ENCODE data around the gene SLC13A4.
A peak's percentile ranks its signal among the peaks of the same experiment; 100 is the strongest.

The SLC13A4 gene

GRCh38 chr7:135664046-135664589 lies 63.9 kb downstream of the SLC13A4 start:
- no peak for TF ChIP-seq CTCF (conservative IDR thresholded peaks at IDR 0.05)
- H3K27ac ChIP-seq: no peak overlapping the region

GRCh38 chr7:135662373-135663114 lies 65.4 kb downstream of the SLC13A4 start, which contains the start of gene STMP1:
STMP1 (plus strand) TSS chr7:135662514.
- peak within 1 kb of the TSS; percentile 90 for H3K27ac ChIP-seq
- TF ChIP-seq CTCF (conservative IDR thresholded peaks at IDR 0.05): peak; percentile 86

- TF ChIP-seq CTCF (conservative IDR thresholded peaks at IDR 0.05): no peak; the same call in 1 of the 2 replicates
- peak overlapping the region; percentile 90 for H3K27ac ChIP-seq
These were observed 65.9 kb downstream of the SLC13A4 start for GRCh38 chr7:135662123-135662372.

GRCh38 chr7:135661311-135662122 lies 66.5 kb downstream of the SLC13A4 start:
- peak overlapping the region; percentile 90 for H3K27ac ChIP-seq
- no peak for TF ChIP-seq CTCF (conservative IDR thresholded peaks at IDR 0.05)

GRCh38 chr7:135659159-135659846 lies 68.7 kb downstream of the SLC13A4 start:
- TF ChIP-seq CTCF (conservative IDR thresholded peaks at IDR 0.05): no peak

GRCh38 chr7:135658564-135658963 lies 69.4 kb downstream of the SLC13A4 start:
- no peak for TF ChIP-seq CTCF (conservative IDR thresholded peaks at IDR 0.05)
- no peak overlapping the region for H3K27ac ChIP-seq

More at GRCh38 chr7:135659159-135659846, 68.7 kb downstream of the SLC13A4 start:
- no peak overlapping the region for H3K27ac ChIP-seq

All from VCaP (cell line).